HEK293 (cell line): ENCODE results near the gene BBS9.

Experiments
- CTCF ChIA-PET: fragments of 350-600 bp; formaldehyde crosslinking; extraction: SDS; loops from one replicate; lab custom pipeline; 2021; ENCODE audit warnings: antibody characterized with exemption; lab: Yijun Ruan, JAX
- POLR2A ChIA-PET: fragments of 300-600 bp; formaldehyde crosslinking; extraction: SDS; loops from one replicate; lab custom pipeline; 2020; ENCODE audit warnings: antibody characterized with exemption, inconsistent platforms; lab: Yijun Ruan, JAX
- H3K27ac ChIP-seq: fragments of 200-500 bp; sonication (Bioruptor generic); 2 replicates; pipeline ENCODE4 v1.5.1; 2014; ENCODE audit warnings: low read depth, low read length, control low read depth, inconsistent platforms; ENCODE audit errors: extremely low read depth
- H3K36me3 ChIP-seq, 2 experiments: fragments of 200-500 bp in 1 of 2; sonication (Bioruptor generic) in 1 of 2; 1 replicate in 1 of 2; 2 replicates in 1 of 2; pipeline ENCODE4 v1.5.1; 2014 to 2017; ENCODE audit warnings: inconsistent platforms in 2 of 2, low read length in 2 of 2; ENCODE audit not compliant: control insufficient read depth in 2 of 2, insufficient read depth in 1 of 2
- H3K4me1 ChIP-seq: fragments of 200-500 bp; sonication (Bioruptor generic); 2 replicates; pipeline ENCODE4 v1.5.1; 2014; ENCODE audit warnings: mild to moderate bottlenecking, low read length, inconsistent platforms; ENCODE audit not compliant: control insufficient read depth, insufficient read depth
- H3K4me3 ChIP-seq: 2 replicates; pipeline ENCODE4 v1.5.1; 2011; ENCODE audit warnings: low read depth, mild to moderate bottlenecking, control low read depth, low read length, moderate library complexity
- H3K9me3 ChIP-seq: fragments of 200-500 bp; sonication (Bioruptor generic); 2 replicates; pipeline ENCODE4 v1.5.1; 2014; ENCODE audit warnings: low read depth, low read length, inconsistent platforms; ENCODE audit not compliant: control insufficient read depth, insufficient read depth
- KLF10 ChIP-seq: fragments of 450-650 bp; IDR thresholded peaks from 2 replicates; pipeline ENCODE4 v1.5.1; 2018; ENCODE audit warnings: missing biosample characterization, mild to moderate bottlenecking, missing genetic modification characterization
- TCF7L2 ChIP-seq: IDR thresholded peaks from 2 replicates; pipeline ENCODE4 v1.6.1; 2011; ENCODE audit warnings: low read depth, mild to moderate bottlenecking, inconsistent platforms, low read length, moderate library complexity, borderline replicate concordance
- ZNF138 ChIP-seq: fragments of 450-650 bp; formaldehyde crosslinking; IDR thresholded peaks from 2 replicates; pipeline ENCODE4 v1.5.1; 2016; ENCODE audit warnings: missing biosample characterization, missing genetic modification characterization, borderline replicate concordance
- ZNF169 ChIP-seq: fragments of 450-650 bp; formaldehyde crosslinking; IDR thresholded peaks from 2 replicates; pipeline ENCODE4 v1.5.1; 2016; ENCODE audit warnings: missing biosample characterization, missing genetic modification characterization
- ZNF280C ChIP-seq: fragments of 450-650 bp; formaldehyde crosslinking; IDR thresholded peaks from 2 replicates; pipeline ENCODE4 v1.5.1; 2016; ENCODE audit warnings: missing biosample characterization, missing genetic modification characterization
- ZNF302 ChIP-seq: fragments of 450-650 bp; formaldehyde crosslinking; IDR thresholded peaks from 2 replicates; pipeline ENCODE4 v1.5.1; 2016; ENCODE audit warnings: missing biosample characterization, missing genetic modification characterization, low read depth
- ZNF354C ChIP-seq: fragments of 450-650 bp; formaldehyde crosslinking; IDR thresholded peaks from 2 replicates; pipeline ENCODE4 v1.5.1; 2016; ENCODE audit warnings: missing biosample characterization, missing genetic modification characterization, low read depth, borderline replicate concordance
- ZNF398 ChIP-seq: fragments of 450-650 bp; formaldehyde crosslinking; IDR thresholded peaks from 2 replicates; pipeline ENCODE4 v1.5.1; 2017; ENCODE audit warnings: missing biosample characterization, missing genetic modification characterization
- ZNF416 ChIP-seq: fragments of 450-650 bp; formaldehyde crosslinking; IDR thresholded peaks from 2 replicates; pipeline ENCODE4 v1.5.1; 2016; ENCODE audit warnings: missing biosample characterization, missing genetic modification characterization
- ZNF433 ChIP-seq: fragments of 450-650 bp; formaldehyde crosslinking; IDR thresholded peaks from 2 replicates; pipeline ENCODE4 v1.5.1; 2016; ENCODE audit warnings: missing biosample characterization, missing genetic modification characterization, low read depth
- ZNF48 ChIP-seq: fragments of 450-650 bp; formaldehyde crosslinking; IDR thresholded peaks from 2 replicates; pipeline ENCODE4 v1.5.1; 2016; ENCODE audit warnings: missing biosample characterization, missing genetic modification characterization
- ZNF513 ChIP-seq: fragments of 450-650 bp; IDR thresholded peaks from 2 replicates; pipeline ENCODE4 v1.5.1; 2018; ENCODE audit warnings: missing biosample characterization, missing genetic modification characterization
- ZNF521 ChIP-seq: fragments of 450-650 bp; formaldehyde crosslinking; IDR thresholded peaks from 2 replicates; pipeline ENCODE4 v1.5.1; 2017; ENCODE audit warnings: missing biosample characterization, mild to moderate bottlenecking, missing genetic modification characterization
- ZNF596 ChIP-seq: fragments of 450-650 bp; IDR thresholded peaks from 2 replicates; pipeline ENCODE4 v1.5.0; 2018; ENCODE audit warnings: missing biosample characterization, mild to moderate bottlenecking, missing genetic modification characterization, moderate library complexity
- ZNF677 ChIP-seq: fragments of 450-650 bp; IDR thresholded peaks from 2 replicates; pipeline ENCODE4 v1.5.0; 2018; ENCODE audit warnings: missing biosample characterization, mild to moderate bottlenecking, missing genetic modification characterization, moderate library complexity
- ZNF791 ChIP-seq: fragments of 450-650 bp; formaldehyde crosslinking; IDR thresholded peaks from 2 replicates; pipeline ENCODE4 v1.5.1; 2016; ENCODE audit warnings: missing biosample characterization, missing genetic modification characterization
- ZNF792 ChIP-seq: fragments of 450-650 bp; formaldehyde crosslinking; IDR thresholded peaks from 2 replicates; pipeline ENCODE4 v1.5.1; 2016; ENCODE audit warnings: missing biosample characterization, missing genetic modification characterization
- ZSCAN16 ChIP-seq: fragments of 450-650 bp; formaldehyde crosslinking; IDR thresholded peaks from 2 replicates; pipeline ENCODE4 v1.5.1; 2016; ENCODE audit warnings: missing biosample characterization, missing genetic modification characterization
- TF ChIP-seq, protein P1 (sequence below): fragments of 450-650 bp; formaldehyde crosslinking; IDR thresholded peaks from 2 replicates; pipeline ENCODE4 v1.5.1; 2016; ENCODE audit warnings: missing biosample characterization, missing genetic modification characterization

Gene BBS9

DNA sequence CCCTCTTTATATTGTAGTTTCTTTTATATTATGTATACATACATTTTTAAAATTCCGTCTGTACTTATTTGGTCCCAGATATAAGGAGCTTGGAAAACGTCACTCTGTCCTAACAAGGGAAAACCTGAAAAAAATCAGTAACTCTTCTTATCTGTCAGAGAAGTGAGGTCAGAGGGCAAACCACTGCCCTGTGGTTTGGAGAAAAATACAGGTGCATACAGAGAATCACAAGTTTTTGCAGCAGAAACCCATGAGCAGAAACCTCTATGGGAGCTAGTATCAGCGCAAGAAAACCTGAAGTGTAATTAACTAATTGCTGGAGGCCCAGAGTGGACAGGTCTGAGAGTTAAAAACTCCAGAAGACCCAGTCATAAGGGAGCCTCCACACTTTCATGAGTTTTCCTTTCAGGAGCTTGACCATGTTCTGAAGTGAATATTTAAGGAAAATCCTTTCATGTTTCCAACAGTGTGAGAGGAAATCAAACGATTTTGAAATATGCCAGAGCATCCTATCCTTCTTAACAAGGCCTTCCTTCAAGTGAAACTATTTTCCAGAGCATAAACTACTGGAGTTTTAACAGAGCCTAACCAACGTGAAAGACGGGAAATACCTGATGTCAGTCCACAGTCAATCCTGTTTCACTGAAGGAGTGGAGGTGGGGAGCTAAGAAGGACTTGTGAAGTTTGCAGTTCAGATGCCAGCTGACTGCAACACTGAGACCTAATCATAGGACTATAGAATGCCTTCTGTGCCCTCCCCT lies 485.2 kb downstream of the BBS9 start:
- no peaks in the 10 kb centered on the region for H3K9me3 ChIP-seq
- POLR2A ChIA-PET, result no interaction called here
- CTCF ChIA-PET, result no interaction called here
- no peak for TF ChIP-seq ZNF596 (tag by site-specific recombination)
- TF ChIP-seq ZNF169 (tag by site-specific recombination), result no peak
- no peak for TF ChIP-seq ZNF416 (tag by site-specific recombination)
- TF ChIP-seq, protein P1, sequence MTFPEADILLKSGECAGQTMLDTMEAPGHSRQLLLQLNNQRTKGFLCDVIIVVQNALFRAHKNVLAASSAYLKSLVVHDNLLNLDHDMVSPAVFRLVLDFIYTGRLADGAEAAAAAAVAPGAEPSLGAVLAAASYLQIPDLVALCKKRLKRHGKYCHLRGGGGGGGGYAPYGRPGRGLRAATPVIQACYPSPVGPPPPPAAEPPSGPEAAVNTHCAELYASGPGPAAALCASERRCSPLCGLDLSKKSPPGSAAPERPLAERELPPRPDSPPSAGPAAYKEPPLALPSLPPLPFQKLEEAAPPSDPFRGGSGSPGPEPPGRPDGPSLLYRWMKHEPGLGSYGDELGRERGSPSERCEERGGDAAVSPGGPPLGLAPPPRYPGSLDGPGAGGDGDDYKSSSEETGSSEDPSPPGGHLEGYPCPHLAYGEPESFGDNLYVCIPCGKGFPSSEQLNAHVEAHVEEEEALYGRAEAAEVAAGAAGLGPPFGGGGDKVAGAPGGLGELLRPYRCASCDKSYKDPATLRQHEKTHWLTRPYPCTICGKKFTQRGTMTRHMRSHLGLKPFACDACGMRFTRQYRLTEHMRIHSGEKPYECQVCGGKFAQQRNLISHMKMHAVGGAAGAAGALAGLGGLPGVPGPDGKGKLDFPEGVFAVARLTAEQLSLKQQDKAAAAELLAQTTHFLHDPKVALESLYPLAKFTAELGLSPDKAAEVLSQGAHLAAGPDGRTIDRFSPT, result no peak
- TF ChIP-seq ZNF302 (tag by site-specific recombination), result no peak
- no peak for TF ChIP-seq ZNF138 (tag by site-specific recombination)
- no peak for TF ChIP-seq ZNF354C (tag by site-specific recombination)
- TF ChIP-seq ZNF48 (tag by site-specific recombination), result no peak
- no peak for TF ChIP-seq TCF7L2
- no peak for TF ChIP-seq ZNF521
- TF ChIP-seq KLF10 (tag by site-specific recombination), result no peak
- TF ChIP-seq ZNF280C (tag by site-specific recombination), result no peak
- no peak for TF ChIP-seq ZSCAN16 (tag by site-specific recombination)
- no peak for TF ChIP-seq ZNF513 (tag by site-specific recombination)
- TF ChIP-seq ZNF792, result no peak
- TF ChIP-seq ZNF677 (tag by site-specific recombination), result no peak
- TF ChIP-seq ZNF791 (tag by site-specific recombination), result no peak
- TF ChIP-seq ZNF433, result no peak
- TF ChIP-seq ZNF398, result no peak
- TF ChIP-seq, all 188 proteins: peak for 0
- H3K36me3 ChIP-seq, result no peaks in the 10 kb centered on the region
- H3K4me3 ChIP-seq, result no peak overlapping the region
- no peak overlapping the region for H3K27ac ChIP-seq
- no peaks in the 10 kb centered on the region for H3K4me1 ChIP-seq
